Mesothelial cell of epicardium (in vitro differentiated cells): ENCODE results near the gene LUZP2. TPM values are rescaled to one million over a fixed set of nuclear protein-coding genes. Genes with fewer than 3 reads are reported as not detected.

ENCODE experiments used
- DNase-seq, 2 experiments: peaks; one replicate each; pipeline ENCODE4 v3.0.0; 2021; ENCODE audit warnings: low spot score in 2 of 2; ENCODE audit not compliant: unreplicated experiment in 2 of 2
- H3K27ac Mint-ChIP-seq: 2 replicates; pipeline ENCODE4 v1.8.0; 2021; ENCODE audit warnings: mixed read lengths
- H3K27me3 Mint-ChIP-seq: 2 replicates; pipeline ENCODE4 v1.8.0; 2021; ENCODE audit warnings: low read depth, mixed read lengths
- H3K36me3 Mint-ChIP-seq: 2 replicates; pipeline ENCODE4 v1.8.0; 2021; ENCODE audit warnings: mixed read lengths
- H3K4me1 Mint-ChIP-seq: 2 replicates; pipeline ENCODE4 v1.8.0; 2021; ENCODE audit warnings: mixed read lengths
- H3K4me3 Mint-ChIP-seq: 2 replicates; pipeline ENCODE4 v1.8.0; 2021; ENCODE audit warnings: mild to moderate bottlenecking, moderate library complexity, mixed read lengths
- H3K9me3 Mint-ChIP-seq: 2 replicates; pipeline ENCODE4 v1.8.0; 2021; ENCODE audit warnings: mixed read lengths
- total RNA-seq: library from RNA; stranded (reverse); gene quantifications from 3 replicates; pipeline ENCODE4 v1.2.1, GENCODE V29; 2021
- TF ChIP-seq, protein P1 (sequence below): fragments of 200-600 bp; sonication (generic); IDR thresholded peaks from one replicate; pipeline ENCODE4 v1.5.0; 2021; ENCODE audit warnings: antibody characterized with exemption; ENCODE audit not compliant: unreplicated experiment

The LUZP2 gene
- total RNA-seq, 1 donor from 2014 or later = 4.5 TPM

DNA sequence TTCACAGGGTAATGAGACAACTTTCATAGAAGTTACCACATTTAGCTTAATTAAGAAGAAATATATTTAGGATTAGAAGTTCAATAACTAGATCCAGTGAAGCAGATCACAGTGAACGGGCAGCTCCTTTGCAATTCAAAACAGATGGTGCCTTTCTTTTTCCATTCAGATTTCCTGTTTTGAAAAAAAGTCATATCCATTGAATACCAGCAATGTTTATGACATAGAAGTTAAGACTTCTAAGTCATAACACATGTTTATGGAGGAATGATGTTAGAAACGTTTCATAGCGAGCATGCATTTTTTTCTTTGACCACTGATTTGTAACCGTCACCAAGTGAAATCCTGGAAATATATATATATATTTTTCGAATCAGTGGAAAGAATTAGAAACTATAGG lies 24.7 kb downstream of the LUZP2 start:
- no peak overlapping the region for H3K4me3 Mint-ChIP-seq
- H3K27ac Mint-ChIP-seq = no peak overlapping the region
- DNase-seq = no peak
- no peaks in the 10 kb centered on the region for H3K27me3 Mint-ChIP-seq
- TF ChIP-seq, protein P1, sequence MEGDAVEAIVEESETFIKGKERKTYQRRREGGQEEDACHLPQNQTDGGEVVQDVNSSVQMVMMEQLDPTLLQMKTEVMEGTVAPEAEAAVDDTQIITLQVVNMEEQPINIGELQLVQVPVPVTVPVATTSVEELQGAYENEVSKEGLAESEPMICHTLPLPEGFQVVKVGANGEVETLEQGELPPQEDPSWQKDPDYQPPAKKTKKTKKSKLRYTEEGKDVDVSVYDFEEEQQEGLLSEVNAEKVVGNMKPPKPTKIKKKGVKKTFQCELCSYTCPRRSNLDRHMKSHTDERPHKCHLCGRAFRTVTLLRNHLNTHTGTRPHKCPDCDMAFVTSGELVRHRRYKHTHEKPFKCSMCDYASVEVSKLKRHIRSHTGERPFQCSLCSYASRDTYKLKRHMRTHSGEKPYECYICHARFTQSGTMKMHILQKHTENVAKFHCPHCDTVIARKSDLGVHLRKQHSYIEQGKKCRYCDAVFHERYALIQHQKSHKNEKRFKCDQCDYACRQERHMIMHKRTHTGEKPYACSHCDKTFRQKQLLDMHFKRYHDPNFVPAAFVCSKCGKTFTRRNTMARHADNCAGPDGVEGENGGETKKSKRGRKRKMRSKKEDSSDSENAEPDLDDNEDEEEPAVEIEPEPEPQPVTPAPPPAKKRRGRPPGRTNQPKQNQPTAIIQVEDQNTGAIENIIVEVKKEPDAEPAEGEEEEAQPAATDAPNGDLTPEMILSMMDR = no peak
- peaks cover 11% of the 10 kb centered on the region for H3K4me1 Mint-ChIP-seq
- H3K9me3 Mint-ChIP-seq = no peaks in the 10 kb centered on the region
- no peaks in the 10 kb centered on the region for H3K36me3 Mint-ChIP-seq

DNA sequence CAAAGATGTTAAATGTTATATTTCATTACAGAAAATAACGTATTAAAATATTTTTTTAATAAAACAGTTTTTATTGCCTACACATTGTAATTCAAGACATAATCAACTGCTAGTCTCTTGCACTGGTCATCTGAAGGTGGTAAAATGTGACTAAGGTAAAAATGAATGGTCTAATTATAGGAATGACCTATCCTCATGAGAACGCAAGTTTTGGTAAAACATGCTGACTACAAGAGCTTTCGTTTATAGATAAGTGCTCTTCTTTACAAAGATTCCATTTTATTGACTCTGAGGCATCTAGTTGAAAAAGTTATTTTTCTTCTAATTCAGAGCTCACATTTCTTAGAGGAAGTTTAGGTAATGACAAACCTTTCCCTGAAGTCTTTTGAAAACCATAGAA lies 27.3 kb downstream of the LUZP2 start:
- H3K4me3 Mint-ChIP-seq = no peak overlapping the region
- H3K27ac Mint-ChIP-seq = no peak overlapping the region
- no peaks in the 10 kb centered on the region for H3K27me3 Mint-ChIP-seq
- H3K36me3 Mint-ChIP-seq = no peaks in the 10 kb centered on the region
- TF ChIP-seq, protein P1 = no peak
- H3K9me3 Mint-ChIP-seq = no peaks in the 10 kb centered on the region
- H3K4me1 Mint-ChIP-seq = peaks cover 14% of the 10 kb centered on the region
- no peak for DNase-seq

DNA sequence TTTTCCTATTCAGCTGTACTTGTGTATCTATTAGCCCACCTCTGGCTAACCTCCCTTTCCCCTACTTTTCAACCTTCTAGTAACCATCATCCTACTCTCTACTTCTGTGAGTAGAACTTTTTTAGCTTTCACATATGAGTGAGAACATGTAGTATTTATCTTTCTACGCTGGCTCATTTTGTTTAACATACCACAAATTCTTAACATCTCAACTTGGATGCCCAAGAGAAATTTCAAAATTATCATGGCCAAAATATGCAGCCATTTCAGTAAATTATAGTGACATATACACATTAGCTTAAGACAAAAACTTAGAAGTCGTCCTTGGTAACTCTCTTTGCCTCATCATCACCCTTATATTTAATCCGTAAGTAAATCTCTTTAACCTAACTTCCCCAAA lies 34.7 kb downstream of the LUZP2 start:
- Mint-ChIP-seq H3K4me1 (peaks cover 12% of the 10 kb centered on the region), H3K4me3 (no peak overlapping the region), H3K36me3 (no peaks in the 10 kb centered on the region), H3K27ac (no peak overlapping the region), H3K9me3 (peaks cover 8% of the 10 kb centered on the region), H3K27me3 (no peaks in the 10 kb centered on the region)
- TF ChIP-seq, protein P1 = no peak
- DNase-seq = no peak

DNA sequence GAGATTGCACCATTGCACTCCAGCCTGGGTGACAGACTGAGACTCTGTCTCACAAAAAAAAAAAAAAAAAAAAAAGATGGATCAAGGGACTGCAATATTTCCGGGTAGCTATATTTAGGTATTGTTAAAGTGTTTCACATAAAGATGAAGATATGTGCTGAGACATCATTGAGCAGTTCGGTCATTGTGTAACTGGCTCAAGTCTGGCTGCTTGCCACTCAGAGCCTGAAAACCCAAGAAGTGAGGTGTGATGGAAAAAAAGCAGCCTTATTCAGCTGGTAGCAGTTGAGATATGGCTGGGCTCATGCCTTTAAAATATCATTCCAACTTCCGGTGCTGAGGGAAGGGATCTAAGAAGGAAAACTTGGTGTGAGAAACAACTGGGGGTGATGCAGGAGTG lies 46.9 kb downstream of the LUZP2 start:
- peaks cover 33% of the 10 kb centered on the region for H3K9me3 Mint-ChIP-seq
- H3K27ac Mint-ChIP-seq = no peak overlapping the region
- H3K4me3 Mint-ChIP-seq = no peak overlapping the region
- no peaks in the 10 kb centered on the region for H3K27me3 Mint-ChIP-seq
- H3K4me1 Mint-ChIP-seq = peaks cover 2% of the 10 kb centered on the region
- DNase-seq = no peak
- TF ChIP-seq, protein P1 = no peak
- H3K36me3 Mint-ChIP-seq = peaks cover 3% of the 10 kb centered on the region

DNA sequence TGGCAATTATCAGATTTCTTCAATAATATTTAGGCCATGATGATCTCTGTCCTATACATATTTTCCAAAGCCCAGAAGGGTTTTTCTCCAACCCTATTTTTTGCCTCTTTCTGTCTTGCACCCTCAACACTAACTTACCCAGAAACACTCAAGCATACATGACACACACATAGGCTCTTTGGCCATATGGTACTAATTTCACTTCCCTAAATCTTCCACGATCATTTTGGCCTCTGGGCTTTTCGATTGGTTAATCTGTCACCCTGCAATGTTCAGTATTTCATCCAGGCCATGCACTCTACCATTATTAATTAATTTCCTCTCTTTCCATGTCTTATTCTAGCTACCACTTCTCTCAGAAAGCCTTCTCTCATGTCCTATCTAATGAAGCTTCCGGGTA lies 59.8 kb downstream of the LUZP2 start:
- Mint-ChIP-seq H3K4me1 (peaks cover 12% of the 10 kb centered on the region), H3K27me3 (no peaks in the 10 kb centered on the region), H3K4me3 (no peak overlapping the region), H3K36me3 (no peaks in the 10 kb centered on the region), H3K27ac (no peak overlapping the region), H3K9me3 (no peaks in the 10 kb centered on the region)
- DNase-seq = no peak
- TF ChIP-seq, protein P1 = no peak

DNA sequence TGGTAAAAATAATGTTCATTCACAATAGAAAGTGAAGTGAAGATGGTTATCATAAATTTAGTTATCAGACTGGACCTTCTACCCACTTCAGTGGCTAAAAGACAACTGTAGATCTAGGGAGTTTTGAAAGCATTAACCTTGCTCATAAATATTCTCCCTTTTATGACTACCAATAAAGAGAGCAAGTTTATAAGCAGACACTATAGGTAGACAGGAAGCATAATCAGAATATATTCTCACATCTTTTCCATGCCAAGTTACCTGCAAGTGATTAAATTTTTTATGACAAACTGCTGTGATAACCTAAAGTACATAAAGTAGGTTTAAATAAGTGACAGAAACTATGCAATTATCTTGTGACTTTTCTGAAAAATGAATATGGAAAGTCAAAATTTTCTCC lies 62.5 kb downstream of the LUZP2 start:
- H3K27me3 Mint-ChIP-seq = no peaks in the 10 kb centered on the region
- peaks cover 12% of the 10 kb centered on the region for H3K4me1 Mint-ChIP-seq
- H3K4me3 Mint-ChIP-seq = no peak overlapping the region
- H3K27ac Mint-ChIP-seq = no peak overlapping the region
- no peak for DNase-seq
- H3K36me3 Mint-ChIP-seq = no peaks in the 10 kb centered on the region
- TF ChIP-seq, protein P1 = no peak
- H3K9me3 Mint-ChIP-seq = no peaks in the 10 kb centered on the region
